Activated T-helper 17 cell treated with anti-CD3 and anti-CD28 coated beads, Interleukin-2, amount 50 U/mL, for 72 hours (primary cell): Measurements from ENCODE around the gene NR2F6. TPM values are rescaled to one million over a fixed set of nuclear protein-coding genes. Genes with fewer than 3 reads are reported as not detected.
A peak's percentile ranks its signal among the peaks of the same experiment; 100 is the strongest.
"Not testable (repeated sequence)": the region's sequence is repeated elsewhere in the genome, so short reads cannot be mapped to it uniquely, and the experiment has no call there.

Experiments used
- ATAC-seq: fragments of 150-1000 bp; cut with Tn5 transposase; replicated peaks from 2 replicates; pipeline ENCODE4 v1.10.0; 2021; ENCODE audit warnings: mild to moderate bottlenecking, moderate library complexity
- H3K27ac Mint-ChIP-seq: one replicate; pipeline ENCODE4 v1.8.0; 2022; ENCODE audit warnings: mixed read lengths
- H3K27me3 Mint-ChIP-seq: one replicate; pipeline ENCODE4 v1.8.0; 2022; ENCODE audit warnings: mixed read lengths
- H3K36me3 Mint-ChIP-seq: one replicate; pipeline ENCODE4 v1.8.0; 2022; ENCODE audit warnings: low read depth, mild to moderate bottlenecking, mixed read lengths
- H3K4me1 Mint-ChIP-seq: one replicate; pipeline ENCODE4 v1.8.0; 2022; ENCODE audit warnings: mixed read lengths
- H3K4me3 Mint-ChIP-seq: one replicate; pipeline ENCODE4 v1.8.0; 2022; ENCODE audit warnings: mild to moderate bottlenecking, mixed read lengths
- H3K9me3 Mint-ChIP-seq: one replicate; pipeline ENCODE4 v1.8.0; 2022; ENCODE audit warnings: mixed read lengths
- total RNA-seq, 2 donors: library from RNA; stranded (reverse); gene quantifications; one replicate each; pipeline ENCODE4 v1.2.3, GENCODE V29; 2022

The NR2F6 gene
- total RNA-seq, 2 donors from 2014 or later, result 6.8 to 9.2 TPM

DNA sequence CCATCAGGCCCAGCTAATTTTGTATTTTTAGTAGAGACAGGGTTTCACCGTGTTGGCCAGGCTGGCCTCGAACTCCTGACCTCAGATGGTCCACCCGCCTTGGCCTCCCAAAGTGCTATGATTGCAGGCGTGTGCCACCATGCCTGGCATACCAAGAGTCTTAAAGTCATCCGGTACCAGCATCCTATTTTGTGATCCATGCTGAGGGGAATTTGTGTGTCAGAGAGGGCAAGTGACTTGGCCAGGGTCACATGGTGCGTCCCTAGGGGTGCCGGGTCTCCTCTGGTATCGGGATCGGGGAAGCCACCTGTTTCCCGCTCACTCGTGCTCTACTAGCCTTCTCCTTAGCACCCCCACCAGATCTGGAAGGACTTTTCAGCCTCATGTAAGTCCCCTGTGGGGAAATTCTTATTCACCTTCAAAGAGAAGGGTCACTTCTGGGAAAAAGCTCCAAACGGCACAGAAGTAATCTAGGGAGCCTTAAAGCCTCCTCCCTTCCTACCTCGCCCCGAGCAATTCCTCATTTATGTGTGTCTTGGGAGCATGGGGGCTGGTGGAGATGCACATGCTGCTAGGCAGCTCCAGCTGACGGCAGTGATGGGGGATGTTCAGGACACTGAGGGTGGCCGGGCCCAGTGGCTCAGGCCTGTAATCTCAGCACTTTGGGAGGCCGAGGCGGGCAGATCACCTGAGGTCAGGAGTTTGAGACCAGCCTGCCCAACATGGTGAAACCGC lies 29.9 kb upstream of the NR2F6 start:
- Mint-ChIP-seq H3K27ac (no peak overlapping the region), H3K27me3 (no peaks in the 10 kb centered on the region), H3K36me3 (peaks cover 74% of the 10 kb centered on the region), H3K4me3 (no peak overlapping the region), H3K4me1 (no peaks in the 10 kb centered on the region), H3K9me3 (no peaks in the 10 kb centered on the region)
- no peak for ATAC-seq

DNA sequence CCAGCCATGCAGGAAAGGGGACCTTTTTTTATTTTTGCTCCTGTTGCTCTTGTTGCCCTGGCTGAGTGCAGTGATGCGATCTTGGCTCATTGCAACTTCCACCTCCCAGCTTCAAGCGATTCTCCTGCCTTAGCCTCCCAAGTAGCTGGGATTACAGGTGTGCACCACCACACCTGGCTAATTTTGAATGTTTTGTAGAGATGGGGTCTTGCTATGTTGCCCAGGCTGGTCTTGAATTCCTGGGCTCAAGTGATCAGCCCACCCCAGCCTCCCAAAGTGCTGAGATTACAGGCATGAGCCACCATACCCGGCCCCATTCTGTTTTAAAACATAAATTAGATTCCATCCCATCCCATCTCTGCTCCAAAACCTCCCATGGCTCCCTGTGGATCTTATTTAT lies 29.2 kb upstream of the NR2F6 start:
- H3K27me3 Mint-ChIP-seq, H3K27ac Mint-ChIP-seq, H3K4me1 Mint-ChIP-seq, ATAC-seq, H3K4me3 Mint-ChIP-seq, H3K9me3 Mint-ChIP-seq: not testable (repeated sequence)
- H3K36me3 Mint-ChIP-seq, result peaks cover 81% of the 10 kb centered on the region

DNA sequence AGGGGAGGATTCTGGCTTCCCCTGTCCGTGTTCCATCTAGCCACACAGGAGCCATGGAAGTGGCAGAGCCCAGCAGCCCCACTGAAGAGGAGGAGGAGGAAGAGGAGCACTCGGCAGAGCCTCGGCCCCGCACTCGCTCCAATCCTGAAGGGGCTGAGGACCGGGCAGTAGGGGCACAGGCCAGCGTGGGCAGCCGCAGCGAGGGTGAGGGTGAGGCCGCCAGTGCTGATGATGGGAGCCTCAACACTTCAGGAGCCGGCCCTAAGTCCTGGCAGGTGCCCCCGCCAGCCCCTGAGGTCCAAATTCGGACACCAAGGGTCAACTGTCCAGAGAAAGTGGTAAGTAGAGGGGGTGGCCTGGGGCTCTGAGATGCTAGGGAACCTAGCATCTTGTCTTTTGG lies 23.0 kb upstream of the NR2F6 start:
- Mint-ChIP-seq H3K4me1 (no peaks in the 10 kb centered on the region), H3K9me3 (no peaks in the 10 kb centered on the region)

DNA sequence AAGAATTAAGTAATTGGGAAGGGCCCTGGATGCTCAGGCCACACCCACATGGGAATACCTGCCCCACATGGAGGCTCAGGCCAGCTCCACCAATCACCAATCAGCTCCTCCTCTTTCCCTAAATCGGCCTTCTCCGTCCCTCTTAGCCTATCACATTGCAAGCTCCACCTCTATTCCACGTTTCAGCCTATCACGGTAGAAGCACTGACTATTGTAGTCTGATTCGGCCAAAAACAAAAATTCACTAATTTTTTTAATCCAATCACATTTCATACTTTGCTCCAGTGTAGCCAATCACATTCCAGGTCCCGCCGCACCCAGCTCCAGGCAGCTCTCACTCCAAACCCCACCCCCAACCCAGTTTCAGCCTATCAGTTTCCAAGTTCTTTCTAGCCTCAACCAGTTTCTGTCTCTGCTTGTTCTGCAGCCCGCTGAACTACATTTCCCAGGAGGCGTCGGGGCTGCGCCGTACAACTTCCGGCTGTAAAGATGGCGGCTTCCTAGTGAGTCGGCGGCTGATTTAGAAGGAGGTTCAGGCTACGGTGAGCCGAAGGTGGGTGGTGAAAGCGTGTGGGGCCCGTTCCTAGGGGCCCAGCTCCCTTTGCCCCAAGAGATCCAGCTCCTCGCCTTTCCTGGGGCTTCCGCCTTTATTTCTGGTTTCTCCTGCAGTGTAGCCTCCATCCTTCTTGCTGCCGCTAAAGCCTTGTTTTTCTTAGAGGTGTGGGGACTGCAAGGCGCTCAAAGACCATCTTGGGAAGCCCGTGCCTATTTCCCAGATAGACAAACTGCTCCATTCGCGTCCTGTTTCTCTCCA lies 21.5 kb upstream of the NR2F6 start, which contains the start of gene BABAM1:
Gene BABAM1 (plus strand): TSS at position 469 of the 814 bp plus-strand sequence. CDS start 1,364 bp downstream, outside the sequence.
- peak within 1 kb of the TSS; percentile 90 for H3K4me3 Mint-ChIP-seq

More for the DNA sequence above, 23.0 kb upstream of the NR2F6 start:
- peak overlapping the region; percentile 90 for H3K4me3 Mint-ChIP-seq
- ATAC-seq, result no peak
- no peaks in the 10 kb centered on the region for H3K27me3 Mint-ChIP-seq
- H3K36me3 Mint-ChIP-seq, result peaks cover 55% of the 10 kb centered on the region
- H3K27ac Mint-ChIP-seq, result no peak overlapping the region

DNA sequence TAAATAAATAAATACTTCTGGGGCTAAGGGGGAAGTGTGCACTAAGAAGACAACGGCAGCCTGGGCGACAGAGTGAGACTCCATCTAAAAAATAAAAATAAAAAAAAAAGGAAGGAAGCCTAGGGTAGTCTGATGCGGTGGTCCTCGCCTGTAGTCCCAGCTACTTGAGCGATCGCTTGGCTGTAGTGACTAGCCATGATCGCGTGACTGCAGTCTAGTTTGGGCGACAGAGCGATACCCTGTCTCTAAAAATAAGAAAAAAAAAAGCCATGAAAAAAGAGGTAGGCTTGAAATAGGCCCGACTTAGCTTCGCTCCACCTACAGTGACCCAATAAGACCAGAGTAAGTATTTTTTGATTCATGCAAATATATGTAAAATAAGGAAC lies 20.9 kb upstream of the NR2F6 start:
- Mint-ChIP-seq H3K9me3 (no peaks in the 10 kb centered on the region), H3K27ac (peak overlapping the region; percentile 72), H3K36me3 (peaks cover 39% of the 10 kb centered on the region), H3K4me1 (no peaks in the 10 kb centered on the region), H3K27me3 (no peaks in the 10 kb centered on the region), H3K4me3 (peak overlapping the region; percentile 90)
- ATAC-seq, result no peak

More for the DNA sequence above, 21.5 kb upstream of the NR2F6 start, which contains the start of gene BABAM1:
- peak; percentile 96 for ATAC-seq
- Mint-ChIP-seq H3K27me3 (no peaks in the 10 kb centered on the region), H3K36me3 (peaks cover 44% of the 10 kb centered on the region), H3K27ac (peak within 1 kb of the TSS; percentile 72), H3K9me3 (no peaks in the 10 kb centered on the region), H3K4me1 (no peaks in the 10 kb centered on the region)

DNA sequence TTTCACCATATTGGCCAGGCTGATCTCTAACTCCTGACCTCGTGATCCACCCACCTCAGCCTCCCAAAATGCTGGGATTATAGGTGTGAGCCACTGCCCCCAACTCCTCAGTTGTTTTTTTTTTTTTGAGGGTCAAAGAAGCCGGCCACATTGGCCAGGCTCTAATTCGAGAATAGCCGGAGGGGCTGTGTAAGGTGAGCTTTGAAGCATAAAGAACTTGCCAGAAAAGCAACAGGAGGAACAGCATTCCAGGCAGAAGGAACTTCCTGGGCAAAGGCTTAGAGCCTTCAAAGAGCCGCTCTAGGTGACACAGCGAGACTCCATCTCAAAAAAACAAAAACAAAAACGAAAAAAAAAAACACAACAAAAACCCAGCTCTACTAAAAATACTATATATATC lies 20.3 kb upstream of the NR2F6 start:
- peaks cover 34% of the 10 kb centered on the region for H3K36me3 Mint-ChIP-seq
- ATAC-seq, result no peak
- no peaks in the 10 kb centered on the region for H3K27me3 Mint-ChIP-seq
- no peaks in the 10 kb centered on the region for H3K9me3 Mint-ChIP-seq
- H3K4me1 Mint-ChIP-seq, result peaks cover under 1% of the 10 kb centered on the region
- H3K27ac Mint-ChIP-seq, result no peak overlapping the region
- no peak overlapping the region for H3K4me3 Mint-ChIP-seq

DNA sequence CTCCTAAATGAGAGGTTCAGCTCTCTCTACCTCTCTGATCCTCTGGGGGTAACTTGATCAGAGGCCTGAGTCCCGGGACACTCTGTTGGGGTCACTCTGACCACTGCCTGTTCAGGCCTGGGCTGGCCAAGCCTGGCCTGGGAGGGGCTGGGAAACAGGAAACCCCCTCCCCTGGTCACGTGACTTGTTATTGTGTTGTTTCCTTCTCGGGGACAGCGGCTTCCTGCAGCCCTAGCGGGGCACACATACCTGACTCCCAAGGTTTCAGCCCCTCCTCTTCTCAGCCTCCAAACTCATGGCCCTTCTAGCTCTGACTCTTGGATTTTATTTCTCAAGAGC lies 18.9 kb upstream of the NR2F6 start, which contains the start of gene USHBP1:
Gene USHBP1 (minus strand): TSS at position 105 of the 339 bp plus-strand sequence. CDS start 446 bp downstream, outside the sequence.
- Mint-ChIP-seq H3K4me1 (peaks cover 6% of the 10 kb centered on the region), H3K36me3 (peaks cover 20% of the 10 kb centered on the region), H3K9me3 (no peaks in the 10 kb centered on the region), H3K27ac (no peak within 1 kb of the TSS), H3K4me3 (no peak within 1 kb of the TSS), H3K27me3 (no peaks in the 10 kb centered on the region)
- ATAC-seq, result no peak

DNA sequence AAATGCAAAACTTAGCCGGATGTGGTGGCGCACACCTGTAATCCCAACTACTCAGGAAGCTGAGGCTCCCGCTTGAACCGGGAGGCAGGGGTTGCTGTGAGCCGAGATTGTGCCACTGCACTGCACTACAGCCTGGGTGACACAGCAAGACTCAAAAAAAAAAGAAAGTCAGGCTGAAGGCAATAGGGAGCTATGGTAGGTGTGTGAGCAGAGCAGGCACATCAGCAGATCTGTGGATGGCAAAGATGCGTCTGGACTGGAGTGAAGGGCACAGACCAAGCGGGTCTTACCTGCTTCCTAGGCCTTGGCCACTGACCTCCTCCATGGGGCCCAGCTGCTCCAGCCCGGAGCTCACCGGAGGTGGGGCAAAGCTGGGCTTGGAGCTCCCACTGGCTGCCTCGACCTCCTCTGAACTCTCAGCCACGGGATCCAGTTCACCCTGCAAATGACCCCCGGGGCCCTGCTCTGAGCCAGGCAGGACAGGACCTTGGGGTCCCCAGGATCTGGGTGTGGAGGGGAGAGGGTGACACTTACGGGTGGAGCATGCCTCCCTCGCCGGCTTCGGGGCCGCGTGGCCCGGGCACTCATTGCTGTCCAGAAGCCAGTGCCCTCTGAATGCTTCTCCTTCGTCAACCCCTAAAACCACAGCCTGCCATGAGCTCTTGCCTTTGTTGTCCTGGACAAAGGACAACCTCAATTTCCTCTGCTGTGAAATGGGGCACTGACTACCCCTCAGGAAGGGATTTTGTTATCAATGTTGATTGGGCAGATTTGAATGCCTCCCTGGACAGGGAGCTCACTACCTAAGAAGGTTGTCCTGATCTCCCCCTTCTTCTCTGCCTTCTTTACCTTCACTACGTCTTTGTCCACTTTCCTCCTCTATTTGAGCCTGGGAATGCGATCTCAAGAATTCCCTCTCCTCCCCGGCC lies 18.3 kb upstream of the NR2F6 start:
- Mint-ChIP-seq H3K4me1 (peaks cover 6% of the 10 kb centered on the region), H3K36me3 (peaks cover 13% of the 10 kb centered on the region), H3K27ac (no peak overlapping the region), H3K9me3 (no peaks in the 10 kb centered on the region), H3K4me3 (no peak overlapping the region), H3K27me3 (no peaks in the 10 kb centered on the region)
- no peak for ATAC-seq

DNA sequence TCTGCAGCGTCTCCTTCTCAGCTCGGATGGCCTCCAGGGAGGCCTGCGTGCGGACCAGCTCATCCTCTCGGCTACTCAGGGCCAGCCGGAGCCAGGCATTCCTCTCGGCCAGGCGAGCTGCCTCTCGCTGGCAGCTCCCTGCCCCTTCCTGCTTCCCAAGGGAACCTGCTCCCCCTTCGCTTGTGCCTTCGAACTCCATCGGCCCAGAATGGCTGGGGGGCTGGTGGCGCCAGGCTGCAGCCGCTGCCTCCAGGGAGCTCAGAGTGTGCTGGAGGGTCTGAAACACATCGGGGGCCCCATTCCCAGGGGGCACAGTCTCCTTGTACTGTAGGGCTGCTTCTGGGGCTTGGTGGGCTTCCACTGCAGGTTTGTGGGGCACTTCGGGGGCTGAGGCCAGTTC lies 16.8 kb upstream of the NR2F6 start:
- H3K4me1 Mint-ChIP-seq, result peaks cover 6% of the 10 kb centered on the region
- H3K27me3 Mint-ChIP-seq, result no peaks in the 10 kb centered on the region
- H3K27ac Mint-ChIP-seq, result no peak overlapping the region
- H3K4me3 Mint-ChIP-seq, result no peak overlapping the region
- ATAC-seq, result no peak
- H3K9me3 Mint-ChIP-seq, result no peaks in the 10 kb centered on the region
- H3K36me3 Mint-ChIP-seq, result peaks cover 6% of the 10 kb centered on the region

DNA sequence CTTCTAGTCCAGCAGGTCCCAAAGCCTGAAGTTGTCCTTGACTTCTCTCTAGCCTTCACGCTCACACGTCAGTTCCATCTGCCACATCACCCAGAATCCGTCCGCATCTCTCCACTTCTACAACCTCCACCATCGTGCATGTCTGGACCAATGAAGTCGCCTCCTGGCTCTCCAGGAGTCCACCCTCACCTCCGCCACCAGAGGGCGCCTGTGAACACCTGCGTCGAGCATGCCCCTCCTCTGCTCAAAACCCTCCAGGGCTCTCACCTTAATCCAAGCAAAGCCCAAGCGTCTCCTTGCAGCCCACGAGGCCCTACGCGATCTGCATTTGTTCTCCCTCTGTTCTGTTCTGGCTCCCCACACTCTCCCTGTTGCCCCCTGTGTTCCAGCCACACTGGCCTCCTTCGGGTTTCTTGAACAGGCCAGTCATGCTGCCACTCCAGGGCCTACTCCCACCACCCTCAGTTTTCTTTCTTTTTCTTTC lies 15.2 kb upstream of the NR2F6 start:
- H3K9me3 Mint-ChIP-seq, result no peaks in the 10 kb centered on the region
- H3K36me3 Mint-ChIP-seq, result no peaks in the 10 kb centered on the region
- no peaks in the 10 kb centered on the region for H3K27me3 Mint-ChIP-seq

DNA sequence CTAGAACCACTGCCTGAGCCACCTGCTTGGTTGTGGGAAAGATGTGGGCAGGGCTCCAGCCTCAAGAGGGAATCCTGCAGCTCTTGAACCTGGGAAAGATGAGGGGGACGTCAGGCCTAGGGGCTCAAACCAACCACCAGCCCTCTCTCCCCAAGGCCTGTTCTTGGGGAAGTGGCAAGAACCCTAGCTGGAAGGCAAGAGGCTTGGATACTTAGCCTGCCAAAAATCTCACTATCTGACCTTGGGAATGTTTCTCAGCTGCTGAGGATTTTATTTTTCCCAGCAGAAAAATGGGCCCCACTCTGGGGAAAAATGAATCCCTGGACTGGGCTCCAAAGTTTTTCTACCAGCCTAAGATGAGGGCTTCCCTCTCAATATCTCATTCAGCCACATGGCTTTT lies 14.2 kb upstream of the NR2F6 start:
- Mint-ChIP-seq H3K9me3 (no peaks in the 10 kb centered on the region), H3K4me3 (no peak overlapping the region), H3K4me1 (peaks cover 6% of the 10 kb centered on the region), H3K27ac (no peak overlapping the region), H3K27me3 (no peaks in the 10 kb centered on the region), H3K36me3 (no peaks in the 10 kb centered on the region)
- no peak for ATAC-seq

More for the DNA sequence above, 15.2 kb upstream of the NR2F6 start:
- peaks cover 6% of the 10 kb centered on the region for H3K4me1 Mint-ChIP-seq
- ATAC-seq, result peak; percentile 100
- H3K27ac Mint-ChIP-seq, result peak overlapping the region; percentile 0
- no peak overlapping the region for H3K4me3 Mint-ChIP-seq

DNA sequence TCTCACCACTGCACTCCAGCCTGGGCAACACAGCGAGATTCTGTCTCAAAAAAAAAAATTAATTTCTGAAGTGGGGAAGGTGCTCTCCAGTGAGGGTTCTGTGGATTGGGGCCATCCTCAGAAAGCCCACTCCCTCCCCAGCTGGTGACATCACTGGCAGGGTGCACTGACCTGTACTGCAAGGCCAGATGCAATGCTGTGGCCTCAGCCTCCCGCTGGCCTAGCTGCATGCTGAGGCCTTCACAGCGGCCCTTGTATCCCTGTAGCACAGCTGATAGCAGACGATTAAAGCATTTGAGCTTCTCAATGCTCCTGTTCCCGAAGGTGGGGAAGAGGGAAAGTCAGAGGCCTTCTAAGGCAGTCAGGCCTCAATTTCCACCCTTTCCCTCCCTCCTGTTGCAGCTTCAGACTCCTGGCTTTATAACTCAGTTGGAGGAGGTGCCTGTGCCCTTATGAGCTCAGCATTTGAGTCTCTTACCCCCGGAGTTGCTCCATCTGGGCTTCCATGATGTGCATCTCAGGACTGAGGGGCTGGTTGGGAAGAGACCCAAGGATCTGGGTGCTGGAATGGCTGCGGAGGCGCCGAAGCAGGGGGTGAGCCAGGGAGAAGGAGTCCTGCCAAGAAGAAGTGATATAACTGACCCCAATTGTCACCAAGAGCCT lies 13.5 kb upstream of the NR2F6 start:
- Mint-ChIP-seq H3K36me3 (no peaks in the 10 kb centered on the region), H3K4me3 (no peak overlapping the region), H3K9me3 (no peaks in the 10 kb centered on the region), H3K4me1 (peaks cover 6% of the 10 kb centered on the region), H3K27ac (no peak overlapping the region), H3K27me3 (no peaks in the 10 kb centered on the region)
- ATAC-seq, result no peak

DNA sequence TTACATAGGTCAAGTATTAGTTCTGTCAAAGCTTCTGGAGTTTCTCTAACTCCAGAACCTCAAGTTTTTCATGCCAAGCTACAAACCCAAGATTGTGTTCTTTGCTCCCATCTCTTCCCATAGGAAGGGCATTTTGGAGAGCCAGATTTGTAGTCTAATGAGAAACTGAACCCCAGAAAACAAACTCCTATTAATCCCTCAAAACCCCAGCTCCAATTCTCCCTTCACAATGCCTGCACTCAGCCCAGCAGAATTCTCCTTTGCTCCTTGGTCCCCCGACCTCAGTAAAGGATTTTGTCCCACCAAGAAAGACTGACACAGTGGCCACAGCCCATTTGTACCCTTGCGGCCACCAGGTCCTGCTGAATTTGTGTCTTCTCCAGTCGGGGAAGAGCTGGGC lies 10.4 kb upstream of the NR2F6 start:
- Mint-ChIP-seq H3K9me3 (no peaks in the 10 kb centered on the region), H3K4me1 (peaks cover 6% of the 10 kb centered on the region), H3K4me3 (no peak overlapping the region), H3K36me3 (no peaks in the 10 kb centered on the region), H3K27me3 (no peaks in the 10 kb centered on the region), H3K27ac (no peak overlapping the region)
- ATAC-seq, result no peak
